ENCODE results near the gene DPP3. TPM values are rescaled to one million over a fixed set of nuclear protein-coding genes. Genes with fewer than 3 reads are reported as not detected.
"Not testable (repeated sequence)": the region's sequence is repeated elsewhere in the genome, so short reads cannot be mapped to it uniquely, and the experiment has no call there.

The DPP3 gene
- total RNA-seq, 2 experiments from 2014 or later: 73.8 to 80.1 TPM

DNA sequence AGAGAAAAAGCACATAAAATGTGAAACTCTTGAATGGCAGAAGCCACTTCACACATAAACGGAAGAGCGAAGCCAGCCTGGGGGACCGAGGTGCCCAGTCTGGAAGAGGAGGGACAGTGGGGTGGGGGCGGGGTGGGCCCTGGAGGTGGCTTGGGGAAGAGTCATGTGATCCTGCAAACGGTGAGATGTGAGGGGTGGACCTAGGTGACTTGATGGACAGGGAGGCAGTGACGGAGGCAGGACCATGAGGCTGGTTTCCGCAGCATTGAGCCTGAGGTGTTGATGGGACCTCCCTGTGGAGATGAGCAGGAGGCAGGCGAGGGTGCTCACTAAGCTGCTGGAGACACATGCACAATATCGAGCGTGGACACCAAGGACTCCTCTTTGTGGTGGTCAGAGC lies 48.8 kb downstream of the DPP3 start:
- Mint-ChIP-seq H3K36me3 (ENCODE audit: low read depth) (peaks cover 2% of the 10 kb centered on the region), H3K27ac (no peak overlapping the region), H3K4me1 (ENCODE audit: low read depth) (no peaks in the 10 kb centered on the region), H3K4me3 (no peak overlapping the region), H3K27me3 (ENCODE audit: low read depth) (no peaks in the 10 kb centered on the region), H3K9me3 (no peaks in the 10 kb centered on the region)
- no peak for DNase-seq
- intact Hi-C loops (cut with micrococcal nuclease): no loop called here
- CTCF ChIA-PET: no interaction called here

DNA sequence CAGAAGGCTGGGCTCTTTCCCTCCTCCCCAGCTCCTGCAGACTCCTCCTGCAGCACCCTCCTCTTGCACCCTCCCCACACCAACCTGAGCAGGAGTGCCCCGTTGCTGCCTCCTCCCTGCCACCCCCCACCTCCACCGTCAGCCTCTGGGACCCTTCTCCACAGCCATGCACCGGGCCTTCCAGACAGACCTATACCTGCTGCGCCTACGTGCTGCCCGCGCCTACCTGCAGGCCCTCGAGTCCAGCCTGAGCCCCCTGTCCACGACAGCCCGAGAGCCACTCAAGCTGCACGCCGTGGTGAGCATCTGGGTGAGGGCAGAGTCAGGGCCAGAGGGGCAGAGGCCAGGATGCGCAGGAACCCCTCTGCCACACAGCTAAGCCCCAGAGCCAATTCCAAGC lies 49.4 kb downstream of the DPP3 start:
- H3K36me3 Mint-ChIP-seq (ENCODE audit: low read depth): no peaks in the 10 kb centered on the region
- CTCF ChIA-PET: no interaction called here
- H3K27me3 Mint-ChIP-seq (ENCODE audit: low read depth): no peaks in the 10 kb centered on the region
- H3K4me1 Mint-ChIP-seq (ENCODE audit: low read depth): no peaks in the 10 kb centered on the region
- no peak for DNase-seq
- H3K4me3 Mint-ChIP-seq: no peak overlapping the region
- intact Hi-C loops (cut with micrococcal nuclease): no loop called here
- no peak overlapping the region for H3K27ac Mint-ChIP-seq
- H3K9me3 Mint-ChIP-seq: no peaks in the 10 kb centered on the region

GRCh38 chr11:66530927-66531709 lies 50.9 kb downstream of the DPP3 start:
- CTCF ChIA-PET: no interaction called here
- Mint-ChIP-seq H3K36me3 (ENCODE audit: low read depth) (peaks cover 5% of the 10 kb centered on the region), H3K27ac (no peak overlapping the region), H3K4me1 (ENCODE audit: low read depth) (no peaks in the 10 kb centered on the region), H3K27me3 (ENCODE audit: low read depth) (no peaks in the 10 kb centered on the region), H3K4me3 (no peak overlapping the region), H3K9me3 (no peaks in the 10 kb centered on the region)
- no peak for DNase-seq
- intact Hi-C loops (cut with micrococcal nuclease): no loop called here

DNA sequence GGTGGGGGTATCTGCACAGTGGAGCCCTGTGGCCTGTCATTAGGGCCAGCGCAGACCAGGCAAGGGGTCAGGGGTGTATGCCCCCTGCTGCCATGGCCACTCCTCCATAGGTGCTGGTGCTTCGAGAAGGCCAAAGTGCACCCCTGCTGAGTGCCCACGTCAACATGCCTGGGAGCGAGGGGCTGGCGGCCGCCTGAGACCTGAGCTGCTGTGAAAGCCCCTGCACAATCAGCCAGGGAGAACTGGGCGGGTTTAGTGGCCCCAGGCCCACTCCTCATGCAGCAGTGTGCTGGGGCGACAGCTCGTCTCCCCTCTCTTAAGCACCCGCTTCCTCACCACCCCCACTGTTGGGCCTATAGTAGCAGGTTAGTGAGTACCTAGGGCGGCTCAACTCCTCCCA lies 51.6 kb downstream of the DPP3 start:
- no peaks in the 10 kb centered on the region for H3K9me3 Mint-ChIP-seq
- CTCF ChIA-PET: no interaction called here

GRCh38 chr11:66532784-66533183 lies 52.5 kb downstream of the DPP3 start:
- Mint-ChIP-seq H3K27ac (peak overlapping the region; percentile 36), H3K4me1 (ENCODE audit: low read depth) (no peaks in the 10 kb centered on the region), H3K4me3 (no peak overlapping the region), H3K27me3 (ENCODE audit: low read depth) (no peaks in the 10 kb centered on the region), H3K9me3 (no peaks in the 10 kb centered on the region), H3K36me3 (ENCODE audit: low read depth) (peaks cover 10% of the 10 kb centered on the region)
- DNase-seq: no peak
- intact Hi-C loops (cut with micrococcal nuclease): no loop called here
- CTCF ChIA-PET: interaction anchor here (0.5 to 1.0 kb wide), 2 partner anchors 49 to 772 kb away, joined by 3 read pairs; no protein-coding TSS in a partner anchor

More for the DNA sequence above, 51.6 kb downstream of the DPP3 start:
- Mint-ChIP-seq H3K4me3 (no peak overlapping the region), H3K27ac (no peak overlapping the region), H3K36me3 (ENCODE audit: low read depth) (peaks cover 5% of the 10 kb centered on the region), H3K4me1 (ENCODE audit: low read depth) (no peaks in the 10 kb centered on the region), H3K27me3 (ENCODE audit: low read depth) (no peaks in the 10 kb centered on the region)
- DNase-seq: no peak
- intact Hi-C loops (cut with micrococcal nuclease): no loop called here

DNA sequence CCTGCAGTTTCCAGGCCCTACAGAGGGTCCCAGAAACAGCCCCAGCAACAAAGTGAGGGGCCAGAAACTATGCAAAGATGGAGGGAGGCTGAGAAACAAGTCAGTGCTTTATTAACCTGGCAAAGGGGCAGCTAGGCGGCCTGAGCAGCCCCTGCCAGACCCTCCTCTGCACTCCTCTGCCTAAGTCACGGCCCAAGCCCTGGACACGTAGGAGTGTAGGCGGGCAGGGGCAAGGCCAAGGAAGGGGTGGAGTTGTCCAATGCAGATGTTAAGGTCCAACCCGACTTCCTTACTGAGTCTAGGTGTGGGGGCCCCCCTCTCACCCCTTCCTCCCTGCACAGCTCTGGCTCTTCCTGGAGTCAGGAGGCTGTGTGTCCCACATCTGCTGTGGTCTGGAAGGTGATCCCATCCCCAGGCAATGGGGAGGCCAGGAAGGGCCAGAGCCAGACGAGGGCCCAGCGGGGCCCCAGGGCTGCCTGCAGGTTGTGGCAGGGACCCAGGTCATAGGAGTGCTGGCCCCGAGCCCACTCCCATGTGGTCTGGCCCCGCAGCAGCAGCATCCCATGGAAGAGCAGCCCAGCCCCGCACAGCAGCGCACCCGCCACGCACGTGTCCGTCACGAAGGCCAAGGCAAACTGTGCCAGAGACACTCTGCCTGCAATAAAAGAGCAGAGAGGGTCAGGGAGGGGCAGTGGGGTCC lies 59.1 kb downstream of the DPP3 start:
- H3K27me3 Mint-ChIP-seq (ENCODE audit: low read depth): no peaks in the 10 kb centered on the region
- CTCF ChIA-PET: no interaction called here
- H3K4me1 Mint-ChIP-seq (ENCODE audit: low read depth): peaks cover 12% of the 10 kb centered on the region
- intact Hi-C loops (cut with micrococcal nuclease): no loop called here
- H3K36me3 Mint-ChIP-seq (ENCODE audit: low read depth): peaks cover 18% of the 10 kb centered on the region
- H3K9me3 Mint-ChIP-seq: no peaks in the 10 kb centered on the region
- no peak overlapping the region for H3K4me3 Mint-ChIP-seq
- no peak overlapping the region for H3K27ac Mint-ChIP-seq
- DNase-seq: no peak

GRCh38 chr11:66539870-66540213 lies 59.6 kb downstream of the DPP3 start:
- Mint-ChIP-seq H3K27me3 (ENCODE audit: low read depth) (no peaks in the 10 kb centered on the region), H3K27ac (no peak overlapping the region), H3K9me3 (no peaks in the 10 kb centered on the region), H3K4me1 (ENCODE audit: low read depth) (peaks cover 13% of the 10 kb centered on the region), H3K4me3 (no peak overlapping the region), H3K36me3 (ENCODE audit: low read depth) (peaks cover 18% of the 10 kb centered on the region)
- intact Hi-C loops (cut with micrococcal nuclease): loop anchor here (10.0 kb wide), 1 partner anchor 415 kb away; the partner anchor contains the start of gene PC
- CTCF ChIA-PET: no interaction called here
- DNase-seq: no peak

DNA sequence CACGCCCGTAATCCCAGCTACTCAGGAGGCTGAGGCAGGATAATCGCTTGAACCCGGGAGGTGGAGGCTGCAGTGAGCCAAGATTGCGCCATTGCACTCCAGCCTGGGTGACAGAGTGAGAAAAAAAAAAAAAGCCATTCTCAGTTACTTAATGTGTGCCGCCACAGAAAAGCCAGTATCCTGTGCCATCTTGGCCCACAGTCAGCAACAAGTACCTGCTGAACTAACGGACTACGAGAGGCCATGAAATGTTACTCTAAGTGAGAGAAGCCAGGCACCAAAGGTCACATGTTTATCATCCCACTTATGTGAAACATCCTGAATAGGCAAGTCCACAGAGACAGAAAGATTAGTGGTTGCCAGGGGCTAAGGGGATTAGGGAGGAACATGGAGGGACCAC lies 60.4 kb downstream of the DPP3 start:
- not testable (repeated sequence) for H3K4me3 Mint-ChIP-seq; DNase-seq; H3K27me3 Mint-ChIP-seq (ENCODE audit: low read depth); H3K9me3 Mint-ChIP-seq; H3K27ac Mint-ChIP-seq
- intact Hi-C loops (cut with micrococcal nuclease): loop anchor here (10.0 kb wide), 1 partner anchor 414 kb away; the partner anchor contains the start of gene PC
- H3K4me1 Mint-ChIP-seq (ENCODE audit: low read depth): peaks cover 16% of the 10 kb centered on the region
- CTCF ChIA-PET: interaction anchor here (0.7 kb wide), 1 partner anchor 18 kb away, joined by 4 read pairs; no protein-coding TSS in a partner anchor
- peaks cover 15% of the 10 kb centered on the region for H3K36me3 Mint-ChIP-seq (ENCODE audit: low read depth)

DNA sequence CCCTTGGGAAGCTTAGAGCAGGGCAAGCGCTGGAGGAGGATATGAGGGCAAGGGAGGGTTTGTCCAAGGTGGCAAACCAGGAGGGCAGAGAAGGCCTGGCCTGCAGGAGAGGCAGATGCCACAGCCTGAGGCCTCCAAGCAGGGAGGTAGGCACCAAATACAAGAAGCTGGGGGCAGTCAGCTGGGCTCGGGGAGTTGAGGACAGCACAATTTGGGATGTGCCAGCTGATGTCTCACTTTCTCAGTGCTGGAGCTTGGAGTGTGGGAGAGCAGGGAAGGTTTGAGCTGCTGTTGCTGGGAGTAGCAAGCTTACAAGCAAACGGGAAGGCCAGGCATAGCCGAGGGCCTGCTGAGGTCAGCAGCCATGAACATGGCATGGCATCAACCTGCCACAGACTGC lies 61.7 kb downstream of the DPP3 start:
- DNase-seq: no peak
- Mint-ChIP-seq H3K4me3 (no peak overlapping the region), H3K36me3 (ENCODE audit: low read depth) (peaks cover 14% of the 10 kb centered on the region), H3K9me3 (no peaks in the 10 kb centered on the region), H3K27me3 (ENCODE audit: low read depth) (no peaks in the 10 kb centered on the region), H3K4me1 (ENCODE audit: low read depth) (peaks cover 18% of the 10 kb centered on the region), H3K27ac (no peak overlapping the region)
- intact Hi-C loops (cut with micrococcal nuclease): loop anchor here (10.0 kb wide), 1 partner anchor 413 kb away; the partner anchor contains the start of gene PC
- CTCF ChIA-PET: no interaction called here

- no peak for DNase-seq
- CTCF ChIA-PET: no interaction called here
- Mint-ChIP-seq H3K9me3 (no peaks in the 10 kb centered on the region), H3K27ac (no peak overlapping the region), H3K4me3 (no peak overlapping the region), H3K4me1 (ENCODE audit: low read depth) (peaks cover 18% of the 10 kb centered on the region), H3K27me3 (ENCODE audit: low read depth) (no peaks in the 10 kb centered on the region), H3K36me3 (ENCODE audit: low read depth) (peaks cover 10% of the 10 kb centered on the region)
- intact Hi-C loops (cut with micrococcal nuclease): loop anchor here (10.0 kb wide), 1 partner anchor 412 kb away; the partner anchor contains the start of gene PC
These were observed 62.1 kb downstream of the DPP3 start for GRCh38 chr11:66542362-66542761.

DNA sequence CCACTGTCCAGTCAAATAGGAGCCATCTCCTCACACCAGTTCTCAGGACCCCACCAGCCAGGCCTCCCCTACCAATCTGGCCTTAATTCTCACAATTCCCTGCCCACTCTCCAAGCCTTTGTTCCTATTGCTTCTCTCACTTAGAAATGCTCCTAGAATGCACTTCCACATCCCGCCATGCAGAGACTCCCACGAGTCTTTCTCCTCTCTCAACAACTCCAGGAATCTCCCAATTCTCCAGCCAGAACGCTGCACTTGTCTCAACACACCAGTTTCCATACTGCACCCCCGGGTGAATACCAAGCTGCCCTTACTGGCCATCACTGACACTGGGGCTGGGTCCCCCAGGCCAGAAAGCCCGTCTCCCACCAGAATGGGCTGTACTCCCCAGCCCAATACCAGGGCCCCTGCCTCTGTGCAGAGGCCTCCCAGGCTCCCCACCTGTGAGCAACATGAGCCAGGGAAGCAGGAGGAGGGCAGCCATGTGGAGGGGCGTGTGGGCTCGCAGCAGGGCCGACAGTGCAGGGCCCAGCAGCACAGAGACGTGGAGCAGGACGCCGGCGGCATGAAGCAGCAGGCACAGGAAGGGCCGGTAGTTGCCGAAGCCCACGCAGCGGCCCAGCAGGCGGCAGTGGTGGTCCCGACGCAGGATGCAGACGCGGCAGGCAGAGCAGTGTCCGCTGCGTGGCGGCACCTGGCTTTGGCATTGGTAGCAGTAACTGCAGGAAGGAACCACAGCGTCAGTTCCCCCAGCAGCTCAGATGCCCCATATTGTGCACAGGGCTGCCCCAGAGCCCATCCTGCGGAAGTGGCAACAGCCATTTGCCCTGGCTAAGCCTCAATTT lies 63.3 kb downstream of the DPP3 start:
- peaks cover 6% of the 10 kb centered on the region for H3K36me3 Mint-ChIP-seq (ENCODE audit: low read depth)
- H3K27ac Mint-ChIP-seq: peak overlapping the region; percentile 52
- no peaks in the 10 kb centered on the region for H3K9me3 Mint-ChIP-seq
- peaks cover 18% of the 10 kb centered on the region for H3K4me1 Mint-ChIP-seq (ENCODE audit: low read depth)
- CTCF ChIA-PET: interaction anchor here (0.6 kb wide), 1 partner anchor 510 kb away, joined by 3 read pairs; no protein-coding TSS in a partner anchor
- peak overlapping the region; percentile 64 for H3K4me3 Mint-ChIP-seq
- intact Hi-C loops (cut with micrococcal nuclease): loop anchor here (10.0 kb wide), 1 partner anchor 411 kb away; the partner anchor contains the start of gene PC
- peak; percentile 81 for DNase-seq
- no peaks in the 10 kb centered on the region for H3K27me3 Mint-ChIP-seq (ENCODE audit: low read depth)

DNA sequence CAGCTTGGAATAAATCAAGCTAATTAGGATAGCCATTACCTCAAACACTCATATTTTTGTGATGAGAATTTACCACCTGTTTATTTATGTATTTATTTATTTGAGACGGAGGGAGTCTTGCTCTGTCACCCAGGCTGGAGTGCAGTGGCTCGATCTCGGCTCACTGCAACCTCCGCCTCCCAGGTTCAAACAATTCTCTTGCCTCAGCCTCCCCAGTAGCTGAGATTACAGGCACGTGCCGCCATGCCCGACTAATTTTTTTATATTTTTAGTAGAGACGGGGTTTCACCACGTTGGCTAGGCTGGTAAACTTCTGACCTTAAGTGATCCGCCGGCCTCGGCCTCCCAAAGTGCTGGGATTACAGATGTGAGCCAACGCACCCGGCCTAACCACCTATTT lies 64.7 kb downstream of the DPP3 start:
- Mint-ChIP-seq H3K4me3 (peak overlapping the region; percentile 71), H3K27ac (peak overlapping the region; percentile 25), H3K4me1 (ENCODE audit: low read depth) (peaks cover 18% of the 10 kb centered on the region)
- not testable (repeated sequence) for DNase-seq; H3K36me3 Mint-ChIP-seq (ENCODE audit: low read depth); H3K27me3 Mint-ChIP-seq (ENCODE audit: low read depth); H3K9me3 Mint-ChIP-seq
- intact Hi-C loops (cut with micrococcal nuclease): loop anchor here (10.0 kb wide), 1 partner anchor 410 kb away; the partner anchor contains the start of gene PC
- CTCF ChIA-PET: interaction anchor here (2.1 kb wide), 1 partner anchor 133 kb away, joined by 5 read pairs; no protein-coding TSS in a partner anchor

All from activated naive CD4-positive, alpha-beta T cell treated with anti-CD3 and anti-CD28 coated beads for 36 hours (primary cell).